Amniotic epithelial cell (primary cell): Measurements from ENCODE around the gene GFOD2.

ENCODE experiments used
- DNase-seq: peaks from one replicate; pipeline ENCODE4 v3.0.0-alpha.2; 2010; ENCODE audit warnings: low read depth

The GFOD2 gene

GRCh38 chr16:67637625-67638024, 81.5 kb downstream of the GFOD2 start:
- no peak for DNase-seq

GRCh38 chr16:67636713-67637112, 82.4 kb downstream of the GFOD2 start:
- no peak for DNase-seq

GRCh38 chr16:67632415-67633172, 86.5 kb downstream of the GFOD2 start:
- DNase-seq: peak; percentile 81

DNA sequence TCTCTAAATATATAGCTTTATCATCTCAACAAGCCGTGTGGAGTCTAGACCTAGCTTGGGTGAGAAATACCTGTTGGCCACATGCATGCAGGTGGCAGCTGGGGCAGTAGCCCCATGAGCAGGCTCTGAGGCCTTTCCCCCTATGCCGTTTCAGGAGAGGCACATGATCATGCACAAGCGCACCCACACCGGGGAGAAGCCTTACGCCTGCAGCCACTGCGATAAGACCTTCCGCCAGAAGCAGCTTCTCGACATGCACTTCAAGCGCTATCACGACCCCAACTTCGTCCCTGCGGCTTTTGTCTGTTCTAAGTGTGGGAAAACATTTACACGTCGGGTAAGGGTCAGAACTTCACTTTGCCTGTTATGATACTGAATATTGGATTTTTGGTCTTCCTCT, 90.9 kb downstream of the GFOD2 start:
- no peak for DNase-seq
